Stimulated activated naive CD4-positive, alpha-beta T cell treated with Interleukin-2 at 50 U/mL for 16 hours (primary cell): ENCODE measurements around the gene LRRC41.
A peak's percentile ranks its signal among the peaks of the same experiment; 100 is the strongest.
"Not testable (repeated sequence)": the region's sequence is repeated elsewhere in the genome, so short reads cannot be mapped to it uniquely, and the experiment has no call there.

Experiments
- DNase-seq: peaks from one replicate; lab custom pipeline; 2025; lab: John Stamatoyannopoulos, UW

LRRC41 gene

GRCh38 chr1:46285730-46286477, 17.5 kb downstream of the LRRC41 start:
- DNase-seq, result peak; percentile 15

GRCh38 chr1:46284597-46285564, 18.5 kb downstream of the LRRC41 start:
- DNase-seq, result no peak

- no peak for DNase-seq
Observed at GRCh38 chr1:46284058-46284457, 19.4 kb downstream of the LRRC41 start.

- no peak for DNase-seq
Observed at GRCh38 chr1:46281021-46281420, 22.4 kb downstream of the LRRC41 start.

- DNase-seq, result no peak
Observed at GRCh38 chr1:46280092-46280491, 23.3 kb downstream of the LRRC41 start.

GRCh38 chr1:46278807-46279206, 24.6 kb downstream of the LRRC41 start:
- no peak for DNase-seq

GRCh38 chr1:46277658-46278373, 25.6 kb downstream of the LRRC41 start:
- DNase-seq, result no peak

GRCh38 chr1:46275030-46275337, 28.4 kb downstream of the LRRC41 start:
- DNase-seq, result no peak

- no peak for DNase-seq
Observed at GRCh38 chr1:46274225-46275029, 29.0 kb downstream of the LRRC41 start.

GRCh38 chr1:46268578-46268977, 34.8 kb downstream of the LRRC41 start:
- no peak for DNase-seq

- no peak for DNase-seq
Observed at GRCh38 chr1:46263146-46263545, 40.3 kb downstream of the LRRC41 start.

- DNase-seq, result no peak
Observed at GRCh38 chr1:46262508-46262907, 40.9 kb downstream of the LRRC41 start.

GRCh38 chr1:46256523-46256922, 46.9 kb downstream of the LRRC41 start:
- DNase-seq, result no peak

- DNase-seq, result no peak
Observed at GRCh38 chr1:46254668-46255067, 48.7 kb downstream of the LRRC41 start.

GRCh38 chr1:46248122-46248920, 55.1 kb downstream of the LRRC41 start:
- no peak for DNase-seq

GRCh38 chr1:46247436-46248121, 55.8 kb downstream of the LRRC41 start, which contains the start of gene RAD54L:
Gene RAD54L (plus strand): TSS chr1:46247763. CDS start chr1:46248406, 643 bp downstream.
- DNase-seq, result peak; percentile 98

GRCh38 chr1:46246548-46247435, 56.6 kb downstream of the LRRC41 start:
- DNase-seq, result peak; percentile 35

GRCh38 chr1:46246136-46246535, 57.3 kb downstream of the LRRC41 start:
- not testable (repeated sequence) for DNase-seq
